Right lobe of liver (tissue), 4 donors: ENCODE measurements around the gene AHNAK.

Source experiments
- POLR2A ChIP-seq: fragments of 450-650 bp; IDR thresholded peaks from one replicate; pipeline ENCODE4 v1.6.1; 2017; ENCODE audit warnings: antibody characterized with exemption, mild to moderate bottlenecking
- TF ChIP-seq, protein P1 (sequence below), 4 donors: fragments of 200-600 bp in 3 of 4; fragments of 450-650 bp in 1 of 4; IDR thresholded peaks; one replicate each; pipeline versions ENCODE4 v1.5.1 to v1.8.0; 2016 to 2022; ENCODE audit warnings: antibody characterized with exemption in 4 of 4, mild to moderate bottlenecking in 2 of 4
- donor health status: DM: no; HTN: no; CAD: no.
- donor health status: DM: no; HTN: no; CAD: no.
- donor health status: DM: no; HTN: yes; CAD: no.

DNA sequence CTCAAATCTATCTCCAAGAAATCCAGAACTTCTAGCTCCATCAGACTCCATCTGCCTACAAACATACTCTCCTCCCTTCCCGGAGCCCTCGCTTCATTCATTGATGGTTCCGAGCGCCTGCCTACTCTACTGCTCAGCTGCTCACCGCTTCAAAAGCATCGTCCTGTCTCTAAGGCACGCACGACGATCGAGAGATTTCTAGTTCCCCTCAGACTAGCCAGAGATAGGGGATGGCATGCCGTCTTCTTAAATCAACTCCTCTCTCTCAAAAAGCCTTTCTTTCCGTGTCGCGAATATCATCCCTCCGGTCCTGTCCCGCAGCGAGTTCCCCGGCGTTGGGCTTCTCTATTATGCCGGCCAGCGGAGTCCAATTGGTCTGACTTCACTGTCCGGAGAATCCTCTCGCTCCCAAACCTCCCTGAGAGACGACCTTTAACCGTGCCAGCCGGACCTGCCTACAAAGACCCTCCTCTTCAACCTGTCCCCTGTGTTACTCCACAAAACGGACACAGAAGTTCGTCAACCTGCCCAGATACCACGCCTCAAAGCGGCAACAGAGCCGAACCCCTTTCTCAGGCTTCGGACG, 26.5 kb upstream of the AHNAK start:
- TF ChIP-seq POLR2A = no peak
- TF ChIP-seq, protein P1, sequence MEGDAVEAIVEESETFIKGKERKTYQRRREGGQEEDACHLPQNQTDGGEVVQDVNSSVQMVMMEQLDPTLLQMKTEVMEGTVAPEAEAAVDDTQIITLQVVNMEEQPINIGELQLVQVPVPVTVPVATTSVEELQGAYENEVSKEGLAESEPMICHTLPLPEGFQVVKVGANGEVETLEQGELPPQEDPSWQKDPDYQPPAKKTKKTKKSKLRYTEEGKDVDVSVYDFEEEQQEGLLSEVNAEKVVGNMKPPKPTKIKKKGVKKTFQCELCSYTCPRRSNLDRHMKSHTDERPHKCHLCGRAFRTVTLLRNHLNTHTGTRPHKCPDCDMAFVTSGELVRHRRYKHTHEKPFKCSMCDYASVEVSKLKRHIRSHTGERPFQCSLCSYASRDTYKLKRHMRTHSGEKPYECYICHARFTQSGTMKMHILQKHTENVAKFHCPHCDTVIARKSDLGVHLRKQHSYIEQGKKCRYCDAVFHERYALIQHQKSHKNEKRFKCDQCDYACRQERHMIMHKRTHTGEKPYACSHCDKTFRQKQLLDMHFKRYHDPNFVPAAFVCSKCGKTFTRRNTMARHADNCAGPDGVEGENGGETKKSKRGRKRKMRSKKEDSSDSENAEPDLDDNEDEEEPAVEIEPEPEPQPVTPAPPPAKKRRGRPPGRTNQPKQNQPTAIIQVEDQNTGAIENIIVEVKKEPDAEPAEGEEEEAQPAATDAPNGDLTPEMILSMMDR (IDR thresholded peaks at IDR 0.05) = no peak
